ENCODE results near the gene MDFIC.

MDFIC gene

GRCh38 chr7:115044224-115044623 lies 122.3 kb downstream of the MDFIC start:
- DNase-seq: no peak

- DNase-seq: no peak
Measured at GRCh38 chr7:115047958-115048720, 126.2 kb downstream of the MDFIC start.

GRCh38 chr7:115052706-115053105 lies 130.8 kb downstream of the MDFIC start:
- no peak for DNase-seq

GRCh38 chr7:115054478-115055065 lies 132.7 kb downstream of the MDFIC start:
- no peak for DNase-seq

- DNase-seq: no peak
Measured at GRCh38 chr7:115056019-115056418, 134.1 kb downstream of the MDFIC start.

- DNase-seq: no peak
Measured at GRCh38 chr7:115058726-115059125, 136.8 kb downstream of the MDFIC start.

- DNase-seq: no peak
Measured at GRCh38 chr7:115059321-115059720, 137.4 kb downstream of the MDFIC start.

- no peak for DNase-seq
Measured at GRCh38 chr7:115060095-115060870, 138.4 kb downstream of the MDFIC start.

- DNase-seq: no peak
Measured at GRCh38 chr7:115066050-115066449, 144.2 kb downstream of the MDFIC start.

- DNase-seq: no peak
Measured at GRCh38 chr7:115066634-115067033, 144.7 kb downstream of the MDFIC start.

GRCh38 chr7:115068220-115068619 lies 146.3 kb downstream of the MDFIC start:
- DNase-seq: no peak

Measured in DMS79 (cell line).